Suprapubic skin (tissue), 3 donors: ENCODE results near the gene L1CAM.

Experiments
- CTCF ChIP-seq, 2 donors: fragments of 200-600 bp in 1 of 2; fragments of 450-650 bp in 1 of 2; sonication (generic) in 1 of 2; IDR thresholded peaks; one replicate each; pipeline ENCODE4 v1.5.1; 2016 to 2019; ENCODE audit warnings: antibody characterized with exemption in 2 of 2, mild to moderate bottlenecking in 1 of 2, moderate library complexity in 1 of 2
- POLR2AphosphoS5 ChIP-seq, 3 donors: sonication (generic); formaldehyde crosslinking; IDR thresholded peaks; one replicate each; pipeline ENCODE4 v1.6.1; 2017; ENCODE audit warnings: antibody characterized with exemption in 3 of 3

DNA sequence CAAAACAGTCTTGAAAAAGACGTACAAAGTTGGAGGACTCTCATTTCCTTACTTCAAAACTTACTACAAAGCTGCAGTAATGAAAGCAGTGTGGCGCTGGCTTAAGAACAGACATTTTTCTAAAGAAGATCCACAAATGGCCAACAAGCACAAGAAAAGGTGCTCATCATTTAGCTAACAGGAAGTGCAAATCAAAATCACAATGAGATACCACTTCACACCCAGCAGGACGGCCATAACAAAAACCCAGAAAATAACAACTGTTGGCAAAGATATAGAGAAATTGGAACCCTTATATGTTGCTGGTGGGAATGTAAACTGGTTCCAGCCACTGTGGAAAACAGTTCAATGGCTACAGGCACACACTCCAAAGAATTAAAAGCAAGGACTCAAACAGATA lies 59.0 kb downstream of the L1CAM start:
- no peak for TF ChIP-seq CTCF (IDR thresholded peaks at IDR 0.05)
- no peak for TF ChIP-seq POLR2AphosphoS5 (IDR thresholded peaks at IDR 0.05)
